Mucosa of stomach (tissue), 1 donor: Measurements from ENCODE around the gene GPRIN2.
"Not testable (repeated sequence)": the region's sequence is repeated elsewhere in the genome, so short reads cannot be mapped to it uniquely, and the experiment has no call there.

Experiments used
- H3K27me3 ChIP-seq: one replicate; pipeline ENCODE4 v1.7.0; 2013; ENCODE audit warnings: mild to moderate bottlenecking, low read length; ENCODE audit not compliant: control insufficient read depth, insufficient read depth
- H3K36me3 ChIP-seq: one replicate; pipeline ENCODE4 v1.7.0; 2013; ENCODE audit warnings: low read length; ENCODE audit not compliant: control insufficient read depth, insufficient read depth
- H3K4me1 ChIP-seq: one replicate; pipeline ENCODE4 v1.7.0; 2013; ENCODE audit warnings: mild to moderate bottlenecking, low read length; ENCODE audit not compliant: control insufficient read depth, insufficient read depth
- H3K4me3 ChIP-seq: one replicate; pipeline ENCODE4 v1.7.0; 2013; ENCODE audit warnings: low read length
- H3K9ac ChIP-seq: one replicate; pipeline ENCODE4 v1.7.0; 2013; ENCODE audit warnings: mild to moderate bottlenecking, low read length, moderate library complexity
- H3K9me3 ChIP-seq: one replicate; pipeline ENCODE4 v1.7.0; 2013; ENCODE audit warnings: mild to moderate bottlenecking, low read length, moderate library complexity; ENCODE audit not compliant: control insufficient read depth
- donor health status: Pancreatic carcinoma.

The GPRIN2 gene

DNA sequence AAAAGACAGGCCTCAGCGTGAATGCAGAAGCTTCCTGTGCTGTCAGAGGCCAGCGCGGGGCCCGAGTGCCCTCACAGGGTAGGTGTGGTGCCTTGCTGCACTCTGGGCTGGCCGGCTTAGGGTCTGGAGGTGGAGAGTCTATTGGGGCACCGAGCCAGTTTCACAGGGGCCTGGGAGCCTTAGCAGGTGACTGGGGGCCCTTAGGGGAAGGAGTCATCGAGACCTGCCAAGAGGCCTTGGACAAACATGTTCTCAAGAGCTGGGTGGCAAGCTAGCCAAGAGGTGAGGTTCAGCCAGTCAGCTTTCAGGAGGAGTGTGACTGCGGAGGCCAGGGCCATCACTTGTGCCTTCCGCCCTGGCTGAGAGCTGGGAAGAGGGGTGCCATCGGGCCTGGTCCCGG, 26.1 kb upstream of the GPRIN2 start:
- H3K4me1 ChIP-seq, H3K9ac ChIP-seq, H3K36me3 ChIP-seq, H3K4me3 ChIP-seq, H3K9me3 ChIP-seq, H3K27me3 ChIP-seq: not testable (repeated sequence)

GRCh38 chr10:46581997-46582396, 25.5 kb upstream of the GPRIN2 start:
- H3K9me3 ChIP-seq: not testable (repeated sequence)

DNA sequence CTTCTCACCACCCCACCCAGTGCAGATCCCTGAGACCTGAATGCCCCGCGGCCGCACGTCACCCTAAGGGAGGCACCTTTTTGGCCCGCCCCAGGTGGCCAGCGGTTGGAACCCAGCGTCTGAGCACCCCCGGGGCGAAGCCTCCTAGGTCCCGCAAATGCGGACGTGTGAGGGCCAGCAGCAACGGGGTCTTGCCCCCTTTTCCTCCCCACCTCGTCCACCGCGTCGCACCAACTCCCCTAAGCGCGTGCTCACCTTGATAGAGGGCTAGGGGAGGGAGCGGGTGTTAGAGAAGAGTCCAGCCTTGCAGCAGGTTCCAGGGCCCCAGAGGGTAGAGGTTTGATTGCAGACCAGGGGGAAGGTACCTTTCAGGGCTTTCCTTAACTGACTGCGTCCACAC, 22.9 kb upstream of the GPRIN2 start:
- not testable (repeated sequence) for H3K9me3 ChIP-seq, H3K9ac ChIP-seq, H3K4me1 ChIP-seq, H3K4me3 ChIP-seq, H3K36me3 ChIP-seq, H3K27me3 ChIP-seq

More at GRCh38 chr10:46581997-46582396, 25.5 kb upstream of the GPRIN2 start:
- not testable (repeated sequence) for H3K4me3 ChIP-seq, H3K27me3 ChIP-seq, H3K4me1 ChIP-seq, H3K9ac ChIP-seq, H3K36me3 ChIP-seq

DNA sequence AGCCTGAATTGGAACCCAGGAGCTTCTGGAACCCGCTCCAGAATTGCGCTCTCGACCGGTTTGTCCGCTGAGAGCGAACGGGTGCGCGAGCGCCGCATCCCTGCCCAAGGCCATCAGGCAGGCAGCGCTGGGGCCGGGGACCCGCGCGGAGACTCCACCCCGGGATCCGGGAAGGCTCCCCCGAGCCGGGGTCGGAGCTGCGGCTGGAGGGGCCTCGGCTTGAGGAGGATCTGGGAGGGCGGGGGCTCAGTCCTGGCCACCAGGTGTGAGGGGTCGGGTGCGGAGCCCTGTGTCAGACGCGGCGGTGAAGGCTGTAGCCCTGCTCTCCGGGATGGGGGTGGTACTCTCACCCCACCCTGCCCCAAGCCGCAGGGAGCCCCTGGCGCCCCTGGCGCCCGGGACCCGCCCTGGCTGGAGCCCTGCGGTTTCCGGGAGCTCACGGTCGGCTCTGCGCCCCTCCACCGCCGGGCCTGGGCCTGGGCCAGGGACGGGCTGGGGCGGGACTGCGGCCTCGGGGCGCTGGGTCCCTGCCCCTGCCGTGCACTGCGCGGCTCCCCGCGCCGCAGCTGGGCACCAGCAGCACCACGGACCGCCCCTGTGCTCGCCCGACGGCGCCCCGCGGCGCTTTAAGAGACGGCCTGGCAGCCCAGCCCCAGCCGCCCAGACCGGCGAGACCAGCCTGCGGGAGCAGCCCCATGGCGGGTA, 22.2 kb upstream of the GPRIN2 start, which contains the start of gene SYT15:
Gene SYT15 (plus strand): TSS at position 655 of the 705 bp plus-strand sequence. CDS start 41 bp downstream, at position 696.
- H3K9ac ChIP-seq, H3K9me3 ChIP-seq, H3K4me3 ChIP-seq, H3K36me3 ChIP-seq, H3K4me1 ChIP-seq, H3K27me3 ChIP-seq: not testable (repeated sequence)

GRCh38 chr10:46577624-46578473, 21.4 kb upstream of the GPRIN2 start:
- not testable (repeated sequence) for H3K27me3 ChIP-seq, H3K4me1 ChIP-seq, H3K9me3 ChIP-seq, H3K4me3 ChIP-seq, H3K36me3 ChIP-seq, H3K9ac ChIP-seq

DNA sequence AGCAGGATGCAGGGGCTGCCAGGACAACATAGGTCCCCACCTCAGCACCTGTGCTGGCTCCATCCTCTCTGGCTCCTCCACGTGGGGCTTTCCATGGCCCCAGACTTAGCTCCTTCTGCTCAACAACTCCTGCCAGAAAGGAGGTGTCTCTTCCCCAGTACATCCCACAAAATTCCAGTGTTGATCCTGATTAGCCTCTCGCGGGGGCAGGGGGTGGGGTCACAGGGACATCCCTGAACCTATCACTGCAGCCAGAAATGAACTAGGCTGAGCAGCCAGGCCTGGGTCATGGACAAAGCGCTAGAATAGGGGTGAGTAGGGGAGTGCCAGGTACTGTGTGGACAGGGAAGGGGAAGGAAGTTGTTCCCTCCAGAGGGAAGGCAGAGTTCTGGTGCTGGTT, 17.4 kb upstream of the GPRIN2 start:
- not testable (repeated sequence) for H3K9me3 ChIP-seq, H3K27me3 ChIP-seq, H3K4me3 ChIP-seq, H3K9ac ChIP-seq, H3K36me3 ChIP-seq, H3K4me1 ChIP-seq

DNA sequence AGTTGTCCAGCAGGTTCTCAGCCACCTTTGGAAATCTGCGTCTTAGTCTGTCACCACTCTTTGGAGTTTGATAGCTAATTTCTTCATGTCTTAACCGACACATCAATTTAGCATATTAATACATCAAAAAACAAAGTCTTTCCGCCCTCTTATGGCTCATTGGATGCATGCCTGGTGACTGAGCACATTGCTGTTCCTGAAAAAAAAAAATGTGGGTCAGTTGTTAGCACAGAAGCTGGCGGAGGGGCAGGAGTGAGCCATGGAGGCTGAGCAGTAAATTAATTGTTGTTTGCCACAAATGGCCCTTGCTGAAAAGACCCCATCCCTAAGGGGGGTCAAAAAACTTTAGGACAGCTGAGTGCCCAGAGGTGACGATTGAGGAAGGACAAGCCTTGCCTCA, 16.9 kb upstream of the GPRIN2 start:
- H3K9me3 ChIP-seq, H3K36me3 ChIP-seq: not testable (repeated sequence)

GRCh38 chr10:46572765-46573164, 16.3 kb upstream of the GPRIN2 start:
- not testable (repeated sequence) for H3K36me3 ChIP-seq, H3K9me3 ChIP-seq, H3K4me3 ChIP-seq, H3K9ac ChIP-seq, H3K27me3 ChIP-seq, H3K4me1 ChIP-seq

More for the DNA sequence above, 16.9 kb upstream of the GPRIN2 start:
- not testable (repeated sequence) for H3K4me3 ChIP-seq, H3K4me1 ChIP-seq, H3K27me3 ChIP-seq, H3K9ac ChIP-seq

DNA sequence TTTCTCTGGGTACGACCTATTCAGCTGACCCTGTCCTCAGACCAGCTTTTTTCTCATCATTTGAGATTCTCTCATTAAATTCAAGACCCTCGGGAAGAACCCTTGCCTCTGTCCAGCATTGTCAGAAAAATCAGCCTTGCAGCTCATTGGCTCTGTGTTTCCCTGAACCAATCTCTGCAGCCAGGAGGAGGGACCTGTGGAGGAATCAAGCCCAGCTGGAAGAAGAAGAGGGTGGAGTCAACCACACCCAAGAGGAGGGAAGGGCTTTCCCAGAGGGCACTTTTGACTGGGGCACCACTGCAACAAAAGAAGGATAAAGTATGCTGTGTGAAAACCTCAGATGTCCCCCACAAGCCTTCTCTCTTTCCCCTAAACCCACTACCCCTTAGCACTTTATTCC, 14.2 kb upstream of the GPRIN2 start:
- not testable (repeated sequence) for H3K9me3 ChIP-seq, H3K27me3 ChIP-seq, H3K36me3 ChIP-seq

GRCh38 chr10:46567151-46567550, 10.7 kb upstream of the GPRIN2 start:
- not testable (repeated sequence) for H3K9ac ChIP-seq, H3K9me3 ChIP-seq, H3K4me1 ChIP-seq, H3K27me3 ChIP-seq, H3K36me3 ChIP-seq, H3K4me3 ChIP-seq

More for the DNA sequence above, 14.2 kb upstream of the GPRIN2 start:
- H3K9ac ChIP-seq, H3K4me1 ChIP-seq, H3K4me3 ChIP-seq: not testable (repeated sequence)

DNA sequence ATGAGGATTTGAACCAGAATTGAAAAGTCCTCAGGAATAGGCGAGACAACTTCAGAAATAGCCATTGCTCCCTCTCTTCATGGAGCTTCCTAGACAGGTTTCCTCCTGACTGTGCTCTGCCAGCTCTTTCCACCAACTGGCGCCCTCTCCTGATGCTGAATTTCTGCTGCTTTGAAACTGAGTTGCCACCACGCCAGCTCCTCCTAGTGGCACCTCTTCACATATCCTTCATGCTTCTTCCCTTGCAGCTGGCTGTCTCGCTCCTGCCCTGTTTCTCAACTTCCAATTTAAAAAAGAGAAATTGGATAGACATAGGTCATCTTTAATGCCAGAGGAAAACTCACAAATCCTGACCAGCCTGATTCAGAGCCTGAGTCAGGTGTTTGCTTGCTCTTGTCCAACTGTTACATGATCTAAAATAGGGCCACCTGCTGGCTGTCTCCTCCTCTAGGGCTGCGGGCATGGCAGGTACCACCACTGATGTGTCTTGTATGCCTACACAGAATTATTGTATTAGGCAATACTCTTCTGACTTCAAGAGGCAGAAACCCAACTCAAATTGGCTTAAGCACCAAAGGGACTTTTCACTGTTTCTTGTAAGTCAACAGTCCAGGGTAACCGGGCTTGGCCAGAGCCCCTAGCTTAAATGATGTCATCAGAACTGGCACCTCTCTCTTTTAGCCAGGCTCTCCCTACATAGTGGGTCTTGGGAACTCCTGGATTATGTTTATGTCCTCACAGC, 9.3 kb upstream of the GPRIN2 start:
- not testable (repeated sequence) for H3K9me3 ChIP-seq, H3K4me1 ChIP-seq, H3K36me3 ChIP-seq, H3K4me3 ChIP-seq, H3K9ac ChIP-seq, H3K27me3 ChIP-seq

- Histone ChIP-seq H3K36me3 (no peaks in the 10 kb centered on the region), H3K4me1 (peaks cover 25% of the 10 kb centered on the region), H3K9me3 (no peaks in the 10 kb centered on the region), H3K4me3 (no peak overlapping the region), H3K9ac (no peak overlapping the region), H3K27me3 (peaks cover 33% of the 10 kb centered on the region)
These were observed 4.5 kb upstream of the GPRIN2 start for GRCh38 chr10:46560952-46561351.
